ENCODE results near the gene SLC22A4. TPM values are rescaled to one million over a fixed set of nuclear protein-coding genes. Genes with fewer than 3 reads are reported as not detected.

The SLC22A4 gene
- polyA plus RNA-seq, 1 donor (not counting 4 experiments of a cell fraction or from before 2014, with no cell fraction given): 1.4 TPM

DNA sequence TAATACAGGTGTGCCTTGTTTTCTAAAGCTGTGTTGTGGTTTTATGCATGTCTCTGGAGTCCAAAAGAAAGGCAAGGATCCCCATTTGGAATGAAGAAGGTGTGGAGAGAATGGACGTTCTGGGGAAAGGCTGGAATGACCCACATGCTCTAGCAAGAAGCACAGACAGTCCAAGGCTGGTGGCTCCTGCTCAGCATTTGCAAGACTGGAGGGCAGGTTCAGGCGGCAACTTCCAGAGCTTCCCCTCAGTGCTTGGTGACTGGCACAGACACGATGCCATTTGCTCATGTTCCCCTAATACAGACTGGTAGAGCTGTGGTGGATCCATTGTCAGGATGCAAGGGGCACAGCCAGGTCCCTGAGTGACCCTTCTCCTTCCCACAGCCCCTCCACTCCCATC is 8.2 kb downstream of the SLC22A4 start:
- TF ChIP-seq CTCF (optimal IDR thresholded peaks at IDR 0.05 in 1 of 3, IDR thresholded peaks at IDR 0.05 in 1 of 3, conservative IDR thresholded peaks at IDR 0.05 in 1 of 3; ENCODE audit: extremely low read depth in 1 of 3, insufficient read depth in 2 of 3, low read length in 3 of 3): no peak
- no peak overlapping the region for H3K4me3 ChIP-seq (ENCODE audit: control insufficient read depth in 2 of 3, extremely low read depth in 1 of 3, insufficient read depth in 2 of 3, low read depth in 1 of 3, low read length in 3 of 3)
- no peaks in the 10 kb centered on the region for H3K4me1 ChIP-seq (ENCODE audit: control insufficient read depth, extremely low read depth, insufficient read depth, low read length)
- DNase-seq (ENCODE audit: low read depth, low spot score): no peak
- dilution Hi-C loops (cut with MboI; ENCODE audit: extremely low pct_ligation_motif_present, low sequenced_read_pairs): no loop called here
- H3K27me3 ChIP-seq (ENCODE audit: control insufficient read depth, extremely low read depth, insufficient read depth, low read length): no peaks in the 10 kb centered on the region
- H3K36me3 ChIP-seq (ENCODE audit: control insufficient read depth in 2 of 2, extremely low read depth in 1 of 2, insufficient read depth in 2 of 2, low read length in 2 of 2): no peaks in the 10 kb centered on the region
- H3K79me2 ChIP-seq (ENCODE audit: control insufficient read depth, insufficient read depth, low read length): no peaks in the 10 kb centered on the region
- no peak for FAIRE-seq
- no peaks in the 10 kb centered on the region for H3K9me1 ChIP-seq (ENCODE audit: control insufficient read depth, extremely low read depth, insufficient read depth, low read length)
- H3K9me3 ChIP-seq (ENCODE audit: control insufficient read depth, low read depth, low read length): no peaks in the 10 kb centered on the region
- no peaks in the 10 kb centered on the region for H4K20me1 ChIP-seq (ENCODE audit: control insufficient read depth, extremely low read depth, insufficient read depth, low read length)
- no peak overlapping the region for H3K9ac ChIP-seq (ENCODE audit: control insufficient read depth, extremely low read depth, insufficient read depth, low read length)
- no peak overlapping the region for H3K27ac ChIP-seq (ENCODE audit: control insufficient read depth, insufficient read depth, low read length)
- H3K4me2 ChIP-seq (ENCODE audit: control insufficient read depth, extremely low read depth, insufficient read depth, low read depth, low read length): no peak overlapping the region
- H2AFZ ChIP-seq (ENCODE audit: control insufficient read depth, low read length): no peak overlapping the region

DNA sequence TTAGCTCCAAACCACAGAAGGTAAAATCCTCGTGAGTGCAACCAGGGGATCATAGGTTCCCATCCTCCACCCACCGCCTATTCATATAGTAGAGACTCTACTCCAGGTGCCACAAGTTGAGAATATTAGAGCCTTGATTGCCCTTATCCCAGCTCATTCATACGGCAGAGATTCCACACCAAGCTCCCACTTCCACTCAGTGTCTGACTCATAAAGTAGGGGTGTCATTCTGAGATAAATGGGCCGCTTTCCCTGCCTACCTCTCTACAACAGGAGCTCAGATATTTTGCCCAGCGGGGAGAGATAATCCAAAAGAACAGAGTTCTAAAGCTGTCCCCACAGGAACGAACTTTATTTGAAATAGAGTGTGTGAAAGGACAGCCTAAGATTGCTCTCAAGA is 9.4 kb downstream of the SLC22A4 start:
- no peaks in the 10 kb centered on the region for H3K27me3 ChIP-seq (ENCODE audit: control insufficient read depth, extremely low read depth, insufficient read depth, low read length)
- no peaks in the 10 kb centered on the region for H3K36me3 ChIP-seq (ENCODE audit: control insufficient read depth in 2 of 2, extremely low read depth in 1 of 2, insufficient read depth in 2 of 2, low read length in 2 of 2)
- H3K9me3 ChIP-seq (ENCODE audit: control insufficient read depth, low read depth, low read length): no peaks in the 10 kb centered on the region
- no peaks in the 10 kb centered on the region for H3K79me2 ChIP-seq (ENCODE audit: control insufficient read depth, insufficient read depth, low read length)
- no peak overlapping the region for H3K27ac ChIP-seq (ENCODE audit: control insufficient read depth, insufficient read depth, low read length)
- H4K20me1 ChIP-seq (ENCODE audit: control insufficient read depth, extremely low read depth, insufficient read depth, low read length): no peaks in the 10 kb centered on the region
- no peak overlapping the region for H2AFZ ChIP-seq (ENCODE audit: control insufficient read depth, low read length)
- no peak for FAIRE-seq
- DNase-seq (ENCODE audit: low read depth, low spot score): no peak
- H3K9me1 ChIP-seq (ENCODE audit: control insufficient read depth, extremely low read depth, insufficient read depth, low read length): no peaks in the 10 kb centered on the region
- H3K4me2 ChIP-seq (ENCODE audit: control insufficient read depth, extremely low read depth, insufficient read depth, low read depth, low read length): no peak overlapping the region
- dilution Hi-C loops (cut with MboI; ENCODE audit: extremely low pct_ligation_motif_present, low sequenced_read_pairs): no loop called here
- H3K4me1 ChIP-seq (ENCODE audit: control insufficient read depth, extremely low read depth, insufficient read depth, low read length): no peaks in the 10 kb centered on the region
- no peak overlapping the region for H3K4me3 ChIP-seq (ENCODE audit: control insufficient read depth in 2 of 3, extremely low read depth in 1 of 3, insufficient read depth in 2 of 3, low read depth in 1 of 3, low read length in 3 of 3)
- TF ChIP-seq EZH2 (IDR thresholded peaks at IDR 0.05; ENCODE audit: low read length) (no peak), CTCF (optimal IDR thresholded peaks at IDR 0.05 in 1 of 3, IDR thresholded peaks at IDR 0.05 in 1 of 3, conservative IDR thresholded peaks at IDR 0.05 in 1 of 3; ENCODE audit: extremely low read depth in 1 of 3, insufficient read depth in 2 of 3, low read length in 3 of 3) (no peak)
- H3K9ac ChIP-seq (ENCODE audit: control insufficient read depth, extremely low read depth, insufficient read depth, low read length): no peak overlapping the region
